HG03095 (cell line): ENCODE measurements around the gene NPM3.

Experiments used
- ATAC-seq: cut with Tn5 transposase; IDR thresholded peaks from one replicate; pipeline ENCODE4 v1.9.1; 2021; ENCODE audit warnings: moderate library complexity; ENCODE audit not compliant: unreplicated experiment

The NPM3 gene

GRCh38 chr10:101775273-101776160, 7.7 kb downstream of the NPM3 start, which contains the start of gene FGF8:
Gene FGF8 (minus strand): TSS chr10:101776114. CDS start chr10:101775900, 214 bp downstream.
- no peak for ATAC-seq

GRCh38 chr10:101774589-101775272, 8.5 kb downstream of the NPM3 start:
- no peak for ATAC-seq

- ATAC-seq, result no peak
Measured at GRCh38 chr10:101773923-101774588, 9.2 kb downstream of the NPM3 start.

- ATAC-seq, result no peak
Measured at GRCh38 chr10:101772895-101773761, 10.1 kb downstream of the NPM3 start.

- ATAC-seq, result no peak
Measured at GRCh38 chr10:101772017-101772894, 11.0 kb downstream of the NPM3 start.

- ATAC-seq, result no peak
Measured at GRCh38 chr10:101771380-101771779, 11.9 kb downstream of the NPM3 start.

DNA sequence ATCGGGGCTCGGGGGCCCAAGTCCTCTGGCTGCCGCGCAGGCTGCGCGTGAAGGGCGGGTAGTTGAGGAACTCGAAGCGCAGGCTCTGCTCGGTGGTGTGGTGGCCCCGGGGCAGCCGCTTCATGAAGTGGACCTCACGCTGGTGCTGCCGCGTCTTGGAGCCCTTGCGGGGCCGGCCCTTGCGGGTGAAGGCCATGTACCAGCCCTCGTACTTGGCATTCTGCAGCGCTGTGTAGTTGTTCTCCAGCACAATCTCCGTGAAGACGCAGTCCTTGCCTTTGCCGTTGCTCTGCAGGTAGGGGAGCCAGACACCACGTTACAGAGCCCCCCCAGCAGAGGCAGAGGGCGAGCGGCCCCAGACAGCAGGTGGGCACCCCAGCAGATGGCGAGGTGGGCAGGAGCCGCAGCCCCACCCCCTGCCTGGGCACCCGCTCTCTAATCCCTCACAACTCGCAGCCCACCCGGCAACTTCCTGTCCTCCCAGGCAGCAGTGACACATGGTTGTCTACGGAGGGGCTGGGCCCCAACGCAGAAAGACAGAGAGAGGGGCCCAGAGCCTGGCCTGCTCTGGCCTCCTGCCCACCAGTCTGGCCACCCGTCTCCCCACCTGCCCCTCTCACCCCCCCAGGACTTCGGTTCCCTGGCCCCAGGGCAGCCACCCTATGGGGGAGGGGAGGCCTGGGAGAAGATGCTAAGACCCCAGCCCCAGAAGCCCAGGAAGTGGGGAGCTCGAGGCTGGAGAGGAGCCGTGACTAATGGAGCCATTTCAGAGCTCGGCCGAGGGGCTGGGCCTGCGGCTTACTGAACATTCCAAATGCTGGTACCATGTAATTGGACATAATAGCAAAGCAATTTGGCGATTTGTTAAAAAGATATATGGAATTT, 12.7 kb downstream of the NPM3 start:
- no peak for ATAC-seq

DNA sequence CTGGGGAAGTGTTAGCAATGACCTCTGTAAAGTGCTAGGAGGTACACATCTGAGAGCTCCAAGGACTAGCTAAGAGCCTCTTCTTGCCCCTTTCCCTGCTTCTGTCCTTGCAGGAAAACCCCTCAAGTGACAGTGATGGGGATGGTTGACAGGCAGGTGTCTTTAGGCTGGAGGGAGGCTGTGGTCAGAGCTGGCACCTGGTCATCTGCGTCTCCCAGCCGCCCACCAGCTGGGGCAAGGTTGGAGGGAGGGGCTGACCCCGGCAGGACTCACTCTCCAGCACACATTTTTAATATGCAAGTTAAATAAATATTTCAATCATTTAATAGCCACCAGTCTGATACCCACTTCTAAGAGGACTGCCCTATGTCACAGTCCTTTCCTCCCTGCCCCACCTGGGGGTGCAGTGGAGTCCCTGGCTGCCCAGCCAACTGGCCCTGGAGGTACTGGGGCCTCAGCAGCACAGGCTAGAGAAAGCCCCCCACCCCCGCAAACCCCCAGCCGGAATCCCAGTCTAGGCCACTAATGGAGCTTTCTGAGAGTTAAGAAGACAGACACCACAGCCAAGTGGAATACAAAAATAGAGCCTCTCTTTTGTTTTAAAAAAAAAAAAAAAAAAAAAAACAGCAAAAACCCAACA, 13.6 kb downstream of the NPM3 start:
- ATAC-seq, result no peak

DNA sequence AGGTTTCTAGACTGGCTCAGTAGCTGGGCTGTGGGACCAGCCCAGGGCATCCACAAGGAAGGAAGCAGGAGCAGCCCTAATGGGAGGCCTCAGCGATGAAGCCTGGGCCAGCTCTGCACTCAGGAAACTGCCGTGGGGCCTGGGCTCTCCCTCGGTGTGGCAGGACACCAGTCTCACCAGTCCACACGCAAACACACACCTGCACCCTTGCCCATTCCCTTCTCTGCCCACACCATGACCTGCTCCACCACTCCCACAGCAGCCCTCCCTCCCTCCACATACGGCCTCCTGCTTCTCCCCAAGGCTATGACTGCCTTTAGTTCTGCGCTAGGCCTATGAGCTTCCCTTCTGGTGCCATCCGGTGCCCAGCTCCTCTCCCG, 14.5 kb downstream of the NPM3 start:
- no peak for ATAC-seq

GRCh38 chr10:101767966-101768790, 15.1 kb downstream of the NPM3 start:
- no peak for ATAC-seq

- no peak for ATAC-seq
Measured at GRCh38 chr10:101767600-101767945, 15.7 kb downstream of the NPM3 start.

DNA sequence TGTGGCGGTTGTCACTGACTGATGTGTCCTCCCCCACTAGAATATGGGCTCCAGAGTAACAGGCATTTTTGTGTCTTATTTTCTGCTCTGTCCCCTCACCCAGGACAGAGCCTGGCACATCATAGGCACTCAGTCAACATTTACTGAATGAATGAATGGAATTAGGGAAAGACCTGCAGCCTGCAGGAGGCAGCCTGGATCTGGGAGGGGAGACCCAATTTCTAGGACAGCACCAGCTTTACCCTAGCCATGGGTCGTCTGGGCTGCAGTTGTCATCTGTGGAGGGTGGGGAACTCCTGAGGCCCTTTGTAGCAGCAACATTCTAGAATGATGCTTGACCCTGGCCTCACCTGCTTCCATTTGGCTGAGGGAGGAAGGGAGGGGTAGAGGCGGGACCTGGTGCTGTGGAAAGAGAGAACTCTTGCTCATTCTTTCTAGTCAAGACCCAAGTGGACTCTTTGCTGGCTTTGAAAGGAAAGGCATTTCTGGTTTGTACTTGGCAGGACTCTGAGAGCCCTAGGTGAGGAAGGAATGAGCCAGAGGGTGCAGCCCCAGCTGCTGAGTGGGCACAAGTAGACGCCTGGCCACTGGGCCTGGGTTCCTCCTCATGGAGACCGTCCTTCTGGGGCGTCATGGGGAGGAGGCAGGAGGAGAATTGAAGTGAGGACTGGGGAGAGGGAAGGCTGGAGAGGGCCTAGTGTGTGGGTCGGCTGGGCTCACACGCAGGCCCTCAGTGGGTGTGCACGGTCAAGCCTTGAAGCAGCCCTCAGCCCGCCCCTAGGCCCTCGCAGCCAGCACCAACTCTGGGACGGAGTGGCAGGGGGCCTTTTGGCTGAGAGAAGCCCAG, 16.3 kb downstream of the NPM3 start:
- no peak for ATAC-seq

- ATAC-seq, result no peak
Measured at GRCh38 chr10:101766306-101766705, 16.9 kb downstream of the NPM3 start.

DNA sequence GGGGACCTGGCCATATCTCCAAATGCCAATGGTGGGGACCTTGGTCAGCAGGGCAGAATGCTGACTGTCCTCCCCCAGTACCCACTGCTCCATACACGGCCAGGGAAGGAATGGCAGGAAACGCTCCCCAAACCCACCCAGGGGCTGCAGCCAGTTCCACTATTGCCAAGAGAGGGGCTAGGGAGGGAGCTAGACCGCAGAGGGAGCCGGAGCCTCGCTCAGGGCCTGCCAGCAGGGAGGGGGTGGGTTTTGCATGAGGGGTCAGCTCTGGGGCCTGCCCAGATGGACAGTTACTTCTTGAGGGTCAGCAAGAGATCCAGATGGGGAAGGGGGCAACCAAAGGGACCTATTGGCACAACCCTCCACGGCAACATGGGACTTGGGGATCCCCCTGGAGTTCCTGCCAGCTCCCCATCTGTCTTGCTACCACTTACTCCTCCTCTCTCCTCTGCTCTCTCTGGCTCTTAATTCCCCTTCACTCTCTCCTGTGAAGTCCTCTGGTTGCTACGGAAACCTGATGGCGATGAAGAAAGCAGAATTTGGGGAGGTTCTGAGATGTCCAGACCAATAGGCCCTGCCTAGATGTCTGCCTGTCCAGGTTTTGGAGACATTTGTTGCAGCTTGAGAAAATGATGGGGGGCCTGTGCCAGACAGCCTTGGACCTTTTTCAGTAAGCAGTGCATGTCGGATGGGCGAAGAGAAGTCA, 20.0 kb downstream of the NPM3 start:
- ATAC-seq, result no peak

GRCh38 chr10:101762736-101763135, 20.5 kb downstream of the NPM3 start:
- ATAC-seq, result no peak

- no peak for ATAC-seq
Measured at GRCh38 chr10:101761226-101761625, 22.0 kb downstream of the NPM3 start.
